HS-27A (cell line): Measurements from ENCODE around the gene TDP1.
"Not testable (repeated sequence)": the region's sequence is repeated elsewhere in the genome, so short reads cannot be mapped to it uniquely, and the experiment has no call there.

ENCODE experiments used
- DNase-seq: peaks from one replicate; pipeline ENCODE4 v3.0.0-alpha.2; 2012; ENCODE audit warnings: low read depth, missing footprints

Gene TDP1

GRCh38 chr14:89990218-89990617 lies 34.5 kb downstream of the TDP1 start:
- no peak for DNase-seq

GRCh38 chr14:89990623-89991275 lies 35.0 kb downstream of the TDP1 start:
- no peak for DNase-seq

- no peak for DNase-seq
These were observed 36.5 kb downstream of the TDP1 start for GRCh38 chr14:89992273-89992672.

GRCh38 chr14:89996963-89997362 lies 41.2 kb downstream of the TDP1 start:
- DNase-seq = no peak

- DNase-seq = no peak
These were observed 45.2 kb downstream of the TDP1 start for GRCh38 chr14:90000935-90001334.

- no peak for DNase-seq
These were observed 48.0 kb downstream of the TDP1 start for GRCh38 chr14:90003526-90004307.

GRCh38 chr14:90005441-90005840 lies 49.7 kb downstream of the TDP1 start:
- DNase-seq = no peak

GRCh38 chr14:90005939-90006530 lies 50.3 kb downstream of the TDP1 start:
- no peak for DNase-seq

GRCh38 chr14:90017371-90017770 lies 61.6 kb downstream of the TDP1 start:
- no peak for DNase-seq

- no peak for DNase-seq
These were observed 64.2 kb downstream of the TDP1 start for GRCh38 chr14:90019824-90020523.

- DNase-seq = no peak
These were observed 67.6 kb downstream of the TDP1 start for GRCh38 chr14:90023176-90023896.

GRCh38 chr14:90024910-90025309 lies 69.2 kb downstream of the TDP1 start:
- DNase-seq = no peak

GRCh38 chr14:90026608-90027007 lies 70.9 kb downstream of the TDP1 start:
- not testable (repeated sequence) for DNase-seq

- no peak for DNase-seq
These were observed 72.1 kb downstream of the TDP1 start for GRCh38 chr14:90027842-90028241.

- no peak for DNase-seq
These were observed 78.4 kb downstream of the TDP1 start for GRCh38 chr14:90034156-90034555.

GRCh38 chr14:90034835-90035525 lies 79.3 kb downstream of the TDP1 start:
- no peak for DNase-seq

- DNase-seq = no peak
These were observed 83.7 kb downstream of the TDP1 start for GRCh38 chr14:90039253-90040010.

GRCh38 chr14:90040411-90040810 lies 84.7 kb downstream of the TDP1 start:
- DNase-seq = no peak

- DNase-seq = no peak
These were observed 86.9 kb downstream of the TDP1 start for GRCh38 chr14:90042496-90043252.

- no peak for DNase-seq
These were observed 89.9 kb downstream of the TDP1 start for GRCh38 chr14:90045616-90046015.
